ENCODE results near the gene TMTC4.
"Not testable (repeated sequence)": the region's sequence is repeated elsewhere in the genome, so short reads cannot be mapped to it uniquely, and the experiment has no call there.

Gene TMTC4

GRCh38 chr13:100689191-100689590 is 14.6 kb upstream of the TMTC4 start:
- Histone ChIP-seq H3K9me2 (replicated peaks; ENCODE audit: control insufficient read depth, low read length) (no peaks in the 10 kb centered on the region), H4K20me1 (ENCODE audit: control insufficient read depth, insufficient read depth, low read depth, low read length) (no peaks in the 10 kb centered on the region), H3K4me2 (ENCODE audit: low read length) (no peak overlapping the region), H3K27ac (ENCODE audit: low read depth, low read length) (no peak overlapping the region), H3K9me3 (ENCODE audit: control insufficient read depth, insufficient read depth, low read length) (peaks cover 19% of the 10 kb centered on the region), H3K4me3 (ENCODE audit: low read length) (no peak overlapping the region), H3K27me3 (ENCODE audit: control insufficient read depth, low read length) (no peaks in the 10 kb centered on the region), H3K36me3 (ENCODE audit: control insufficient read depth, low read length) (no peaks in the 10 kb centered on the region), H3K79me2 (ENCODE audit: control insufficient read depth, low read length) (no peaks in the 10 kb centered on the region), H3F3A (ENCODE audit: control insufficient read depth, insufficient read depth) (no peaks in the 10 kb centered on the region), H3K4me1 (ENCODE audit: control insufficient read depth, low read length) (no peaks in the 10 kb centered on the region)
- no peak for TF ChIP-seq CTCF (IDR thresholded peaks at IDR 0.05; ENCODE audit: low read depth, low read length, poor library complexity, severe bottlenecking)
- TF ChIP-seq EZH2phosphoT487 (IDR thresholded peaks at IDR 0.05; ENCODE audit: borderline replicate concordance, low read length): no peak

- Histone ChIP-seq H3K4me1 (ENCODE audit: control insufficient read depth, low read length) (peaks cover 15% of the 10 kb centered on the region), H3F3A (ENCODE audit: control insufficient read depth, insufficient read depth) (peaks cover 6% of the 10 kb centered on the region; the same call in 1 of the 2 replicates), H4K20me1 (ENCODE audit: control insufficient read depth, insufficient read depth, low read depth, low read length) (no peaks in the 10 kb centered on the region), H3K4me2 (ENCODE audit: low read length) (no peak overlapping the region), H3K79me2 (ENCODE audit: control insufficient read depth, low read length) (no peaks in the 10 kb centered on the region), H3K27ac (ENCODE audit: low read depth, low read length) (no peak overlapping the region), H3K27me3 (ENCODE audit: control insufficient read depth, low read length) (no peaks in the 10 kb centered on the region), H3K9me3 (ENCODE audit: control insufficient read depth, insufficient read depth, low read length) (no peaks in the 10 kb centered on the region), H3K4me3 (ENCODE audit: low read length) (no peak overlapping the region), H3K36me3 (ENCODE audit: control insufficient read depth, low read length) (no peaks in the 10 kb centered on the region), H3K9me2 (replicated peaks; ENCODE audit: control insufficient read depth, low read length) (no peaks in the 10 kb centered on the region)
- TF ChIP-seq CTCF (IDR thresholded peaks at IDR 0.05; ENCODE audit: low read depth, low read length, poor library complexity, severe bottlenecking) (no peak), EZH2phosphoT487 (IDR thresholded peaks at IDR 0.05; ENCODE audit: borderline replicate concordance, low read length) (no peak)
These were observed 5.5 kb upstream of the TMTC4 start for GRCh38 chr13:100680131-100680530.

- Histone ChIP-seq H3K4me1 (ENCODE audit: control insufficient read depth, low read length) (peaks cover 25% of the 10 kb centered on the region), H3K79me2 (ENCODE audit: control insufficient read depth, low read length) (peaks cover 21% of the 10 kb centered on the region)
- H3K27ac ChIP-seq (ENCODE audit: low read depth, low read length); H3K9me2 ChIP-seq (replicated peaks; ENCODE audit: control insufficient read depth, low read length); H3K27me3 ChIP-seq (ENCODE audit: control insufficient read depth, low read length); H4K20me1 ChIP-seq (ENCODE audit: control insufficient read depth, insufficient read depth, low read depth, low read length); H3F3A ChIP-seq (ENCODE audit: control insufficient read depth, insufficient read depth); H3K9me3 ChIP-seq (ENCODE audit: control insufficient read depth, insufficient read depth, low read length); H3K4me2 ChIP-seq (ENCODE audit: low read length); H3K36me3 ChIP-seq (ENCODE audit: control insufficient read depth, low read length); H3K4me3 ChIP-seq (ENCODE audit: low read length): not testable (repeated sequence)
These were observed 2.5 kb upstream of the TMTC4 start for GRCh38 chr13:100677128-100677527.

GRCh38 chr13:100675661-100676129 is 1.1 kb upstream of the TMTC4 start:
- no peak for TF ChIP-seq CTCF (IDR thresholded peaks at IDR 0.05; ENCODE audit: low read depth, low read length, poor library complexity, severe bottlenecking)
- TF ChIP-seq EZH2phosphoT487 (IDR thresholded peaks at IDR 0.05; ENCODE audit: borderline replicate concordance, low read length): no peak
- H3K36me3 ChIP-seq (ENCODE audit: control insufficient read depth, low read length): 0 out of 2 replicates have a peak, but pooled peaks cover 1% of the 10 kb centered on the region
- H3K4me1 ChIP-seq (ENCODE audit: control insufficient read depth, low read length): peaks cover 25% of the 10 kb centered on the region
- H3K27ac ChIP-seq (ENCODE audit: low read depth, low read length): peak overlapping the region; percentile 41; the same call in 1 of the 2 replicates
- peaks cover 35% of the 10 kb centered on the region for H3K79me2 ChIP-seq (ENCODE audit: control insufficient read depth, low read length)
- H3F3A ChIP-seq (ENCODE audit: control insufficient read depth, insufficient read depth): peaks cover 6% of the 10 kb centered on the region; the same call in 1 of the 2 replicates
- peak overlapping the region; percentile 86 for H3K4me2 ChIP-seq (ENCODE audit: low read length)
- peaks cover 6% of the 10 kb centered on the region for H4K20me1 ChIP-seq (ENCODE audit: control insufficient read depth, insufficient read depth, low read depth, low read length)
- H3K27me3 ChIP-seq (ENCODE audit: control insufficient read depth, low read length): no peaks in the 10 kb centered on the region
- no peaks in the 10 kb centered on the region for H3K9me3 ChIP-seq (ENCODE audit: control insufficient read depth, insufficient read depth, low read length)
- H3K4me3 ChIP-seq (ENCODE audit: low read length): peak overlapping the region; percentile 84
- H3K9me2 ChIP-seq (replicated peaks; ENCODE audit: control insufficient read depth, low read length): no peaks in the 10 kb centered on the region

Measured in DOHH2 (cell line).